HUDEP-2 (cell line): ENCODE results near the gene PQBP1.

Experiments
- DNase-seq, 76 experiments: peaks; one replicate each; lab custom pipeline; 2025; ENCODE audit not compliant: unreplicated experiment in 76 of 76; lab: John Stamatoyannopoulos, UW

Gene PQBP1

DNA sequence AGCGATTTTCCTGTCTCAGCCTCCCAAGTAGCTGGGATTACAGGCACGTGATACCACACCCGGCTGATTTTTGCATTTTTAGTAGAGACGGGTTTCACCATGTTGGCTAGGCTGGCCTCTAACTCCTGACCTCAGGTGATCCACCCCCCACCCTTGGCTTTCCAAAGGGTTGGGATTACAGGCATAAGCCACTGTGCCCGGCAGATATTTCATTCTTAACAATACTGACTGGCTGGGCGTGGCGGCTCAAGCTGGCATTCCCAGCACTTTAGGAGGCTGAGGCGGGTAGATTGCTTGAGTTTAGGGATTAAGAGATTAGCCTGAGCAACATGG is 1.3 kb downstream of the PQBP1 start:
- no peak for DNase-seq

GRCh38 chrX:48901069-48901468 is 3.3 kb downstream of the PQBP1 start:
- DNase-seq, result no peak

DNA sequence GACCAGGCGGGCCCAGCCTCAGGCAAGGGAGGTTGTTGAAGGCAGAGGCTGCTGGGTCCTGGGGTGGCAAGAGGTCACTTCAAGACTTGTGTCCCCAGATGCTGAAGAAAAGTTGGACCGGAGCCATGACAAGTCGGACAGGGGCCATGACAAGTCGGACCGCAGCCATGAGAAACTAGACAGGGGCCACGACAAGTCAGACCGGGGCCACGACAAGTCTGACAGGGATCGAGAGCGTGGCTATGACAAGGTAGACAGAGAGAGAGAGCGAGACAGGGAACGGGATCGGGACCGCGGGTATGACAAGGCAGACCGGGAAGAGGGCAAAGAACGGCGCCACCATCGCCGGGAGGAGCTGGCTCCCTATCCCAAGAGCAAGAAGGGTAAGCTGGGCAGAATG is 4.4 kb downstream of the PQBP1 start:
- DNase-seq, result no peak

DNA sequence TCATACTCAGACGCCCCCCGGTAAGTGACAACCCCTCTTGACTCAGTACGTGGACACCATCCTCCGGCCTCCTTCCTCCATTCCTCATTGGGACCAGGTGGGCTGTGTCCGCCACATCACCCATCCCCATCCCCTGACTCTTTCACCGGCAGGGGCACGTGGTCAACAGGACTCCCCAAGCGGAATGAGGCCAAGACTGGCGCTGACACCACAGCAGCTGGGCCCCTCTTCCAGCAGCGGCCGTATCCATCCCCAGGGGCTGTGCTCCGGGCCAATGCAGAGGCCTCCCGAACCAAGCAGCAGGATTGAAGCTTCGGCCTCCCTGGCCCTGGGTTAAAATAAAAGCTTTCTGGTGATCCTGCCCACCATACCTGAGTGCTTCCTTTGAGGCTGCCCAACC is 5.0 kb downstream of the PQBP1 start:
- no peak for DNase-seq

DNA sequence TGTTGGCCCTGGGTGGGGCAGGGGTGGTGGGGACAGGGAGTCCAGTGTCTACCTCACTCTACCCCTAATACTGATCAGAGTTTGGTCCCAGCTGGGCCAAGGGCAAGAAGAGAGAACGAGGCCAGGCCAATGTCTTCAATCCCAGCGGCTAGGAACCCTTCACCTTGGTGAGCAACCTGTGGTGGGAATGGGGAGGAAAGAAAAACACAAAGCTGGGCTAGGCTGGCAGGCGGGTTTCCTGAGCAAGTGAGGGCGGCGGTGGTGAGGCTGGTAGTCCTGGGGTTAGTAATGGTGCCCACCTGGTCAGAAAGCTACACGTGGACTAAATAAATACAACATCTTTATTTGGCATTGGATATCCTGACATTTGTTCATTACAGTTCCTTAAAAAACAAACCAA is 5.6 kb downstream of the PQBP1 start:
- DNase-seq, result no peak

- no peak for DNase-seq
These were observed 6.5 kb downstream of the PQBP1 start for GRCh38 chrX:48904180-48904579.

DNA sequence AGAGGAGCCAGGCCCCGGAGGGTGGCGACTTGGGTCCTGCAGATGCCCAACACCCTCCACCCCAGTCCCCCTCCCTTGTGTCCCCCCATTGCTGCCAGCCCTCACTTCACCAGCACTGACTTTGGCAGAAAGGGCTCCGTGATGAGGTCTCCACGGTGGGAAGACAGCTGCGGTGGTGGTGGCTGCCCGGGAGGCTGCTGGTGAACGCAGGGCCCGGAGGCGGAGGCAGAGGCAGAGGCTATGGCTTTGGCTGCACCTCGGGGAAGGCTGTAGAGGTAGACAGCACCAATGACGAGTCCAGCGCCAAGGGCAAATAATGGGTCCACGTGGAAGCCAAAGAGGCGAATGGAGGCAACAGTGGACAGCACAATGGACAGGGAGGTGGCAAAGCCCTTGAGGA is 6.9 kb downstream of the PQBP1 start:
- DNase-seq, result no peak

- DNase-seq, result no peak
These were observed 7.5 kb downstream of the PQBP1 start for GRCh38 chrX:48905090-48905790.

DNA sequence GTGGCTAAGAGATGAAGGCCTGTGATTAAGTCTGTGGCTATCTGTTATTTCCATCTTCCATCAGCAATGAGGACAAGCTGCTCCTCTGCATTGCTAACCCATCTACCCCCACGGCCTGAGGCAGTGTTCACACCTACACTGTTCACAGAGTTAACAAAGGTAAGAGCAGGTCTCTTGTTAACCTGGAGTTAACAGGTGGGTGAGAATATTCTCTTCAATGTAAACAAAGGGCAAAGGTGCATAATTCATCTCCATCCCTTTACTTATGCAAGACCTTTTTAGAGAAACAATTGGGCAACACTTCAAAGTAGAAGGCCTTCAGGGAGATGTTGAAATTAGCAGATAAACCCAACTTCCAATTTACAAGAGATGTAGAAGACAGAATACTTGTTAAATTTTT is 10.9 kb downstream of the PQBP1 start:
- no peak for DNase-seq

DNA sequence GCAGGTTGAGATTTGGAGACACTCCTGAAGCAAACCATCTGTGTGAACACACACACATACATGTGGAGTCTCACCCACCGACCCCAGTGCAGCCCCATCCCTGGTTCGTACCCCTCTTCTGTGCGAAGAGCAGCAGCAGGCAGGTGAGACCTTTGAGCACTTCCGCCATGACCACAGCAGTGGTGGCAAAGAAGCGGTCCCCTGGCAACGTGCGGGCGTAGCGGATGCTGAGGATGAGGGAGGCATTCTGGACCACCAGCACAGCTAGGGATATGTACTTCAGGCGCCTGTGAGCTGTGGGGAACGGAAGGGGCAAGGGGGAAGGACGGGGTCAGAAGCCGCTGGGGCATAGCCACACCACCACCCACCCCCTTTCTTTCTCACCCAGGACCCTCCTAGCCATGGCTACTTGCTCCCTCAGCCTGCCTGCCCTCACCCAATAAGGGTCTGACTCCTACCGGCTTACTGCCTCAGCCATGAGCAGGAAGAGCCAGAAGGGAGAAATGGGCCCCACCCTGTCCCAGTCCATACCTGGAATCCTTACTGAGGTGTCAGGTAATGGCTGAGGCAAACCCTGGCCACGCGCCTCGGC is 12.1 kb downstream of the PQBP1 start:
- DNase-seq, result no peak

GRCh38 chrX:48910926-48911411 is 13.2 kb downstream of the PQBP1 start:
- DNase-seq, result peak in 2 of 76 experiments; percentile 0 to 34

- peak in 73 of 76 experiments; percentile 7 to 81 (median 57) for DNase-seq
These were observed 13.9 kb downstream of the PQBP1 start, which contains the start of gene SLC35A2 for GRCh38 chrX:48911412-48912182. SLC35A2 (minus strand) TSS chrX:48911646; CDS start chrX:48911636, 10 bp downstream.

DNA sequence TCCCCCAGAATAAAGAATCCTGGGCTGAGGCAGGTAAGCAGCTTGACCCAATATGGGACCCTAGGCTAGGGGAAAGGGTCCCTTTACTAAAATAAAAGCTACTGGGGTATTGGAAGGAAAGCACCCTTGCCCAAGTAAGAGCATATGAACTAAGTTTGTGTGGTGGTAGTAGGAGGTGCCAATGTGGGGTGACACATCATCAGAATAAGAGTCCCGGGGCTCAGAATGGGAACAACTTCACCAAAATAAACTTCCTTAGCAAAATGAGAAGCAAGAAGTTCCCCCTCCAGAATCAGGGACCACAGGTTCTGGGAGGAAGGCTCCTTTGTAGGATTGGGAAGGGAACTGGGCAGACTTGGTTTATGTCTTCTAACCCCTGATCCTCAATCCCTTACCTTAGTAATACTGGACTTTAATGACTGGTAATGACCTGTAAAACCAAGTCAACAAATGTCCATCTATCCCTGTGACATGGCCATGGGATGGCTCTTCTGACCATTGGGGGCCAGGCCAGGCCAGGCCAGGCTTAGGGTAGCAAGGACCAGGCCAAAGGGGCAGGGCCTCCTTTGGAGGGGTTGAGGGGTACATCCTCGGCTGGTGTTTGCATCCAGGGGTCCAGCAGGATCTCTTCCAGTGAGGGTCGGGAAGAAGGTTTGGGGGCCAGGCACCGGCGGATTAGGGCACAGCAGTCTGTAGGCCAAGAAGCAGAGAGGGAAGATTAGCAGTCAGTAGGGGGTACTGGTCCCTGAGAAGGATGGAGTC is 16.1 kb downstream of the PQBP1 start:
- DNase-seq, result no peak

GRCh38 chrX:48914593-48915493 is 17.1 kb downstream of the PQBP1 start:
- DNase-seq, result no peak

DNA sequence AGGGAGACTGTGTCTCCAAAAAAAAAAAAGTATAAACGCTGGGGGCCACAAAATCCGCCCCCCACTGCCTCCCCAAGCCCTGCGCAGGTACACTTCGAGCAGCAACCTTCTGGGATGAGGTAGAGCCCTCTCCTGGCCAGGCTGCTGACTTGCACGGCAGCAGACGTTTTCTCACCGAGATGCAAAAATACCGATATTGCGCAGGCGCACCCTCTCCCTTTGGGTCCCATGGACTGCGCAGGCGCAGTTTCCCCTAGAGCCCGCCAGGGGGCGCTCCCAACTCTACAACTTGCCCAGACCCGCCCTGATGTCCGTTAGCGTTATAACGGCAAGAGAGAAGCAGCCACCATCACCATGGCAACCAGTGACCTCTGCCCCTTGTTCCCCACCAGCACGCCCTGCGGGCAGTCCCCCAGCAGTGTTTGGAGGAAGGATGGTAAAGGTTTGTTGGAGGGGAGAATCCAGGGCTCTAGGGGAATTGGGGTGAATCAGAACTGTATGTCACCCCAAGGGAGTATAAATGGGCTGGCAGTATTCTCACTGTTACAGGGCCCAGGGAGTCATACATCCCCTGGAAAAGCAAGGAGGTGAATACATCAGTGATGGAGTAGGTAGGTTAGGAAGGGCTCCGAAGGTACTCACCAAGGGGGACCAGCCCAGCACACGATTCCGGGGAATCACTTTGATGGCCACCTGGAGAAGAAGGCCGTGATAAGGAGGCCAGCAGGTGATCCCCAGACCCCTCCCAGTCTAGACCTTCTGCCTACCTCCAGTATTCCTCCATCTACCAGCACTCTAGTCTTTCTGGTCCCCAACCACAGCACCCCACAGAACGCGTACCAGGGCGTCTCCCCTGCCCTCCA is 19.6 kb downstream of the PQBP1 start:
- DNase-seq, result peak in 75 of 76 experiments; percentile 16 to 91 (median 77)

DNA sequence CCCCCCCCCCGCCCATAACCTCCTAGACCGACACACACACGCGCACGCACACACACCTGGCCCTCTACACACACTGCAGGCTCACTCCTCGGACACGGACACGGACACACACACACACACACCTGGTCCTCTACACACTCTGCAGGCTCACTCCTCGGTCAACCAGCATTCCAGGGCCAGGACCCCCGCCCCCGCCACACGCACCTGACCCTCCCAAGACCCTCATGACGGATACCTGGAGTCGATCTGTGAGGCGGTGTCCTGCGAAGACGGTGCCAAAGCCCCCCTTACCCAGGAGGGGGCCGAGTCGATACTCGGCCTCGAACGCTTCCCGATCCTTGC is 20.5 kb downstream of the PQBP1 start:
- no peak for DNase-seq

DNA sequence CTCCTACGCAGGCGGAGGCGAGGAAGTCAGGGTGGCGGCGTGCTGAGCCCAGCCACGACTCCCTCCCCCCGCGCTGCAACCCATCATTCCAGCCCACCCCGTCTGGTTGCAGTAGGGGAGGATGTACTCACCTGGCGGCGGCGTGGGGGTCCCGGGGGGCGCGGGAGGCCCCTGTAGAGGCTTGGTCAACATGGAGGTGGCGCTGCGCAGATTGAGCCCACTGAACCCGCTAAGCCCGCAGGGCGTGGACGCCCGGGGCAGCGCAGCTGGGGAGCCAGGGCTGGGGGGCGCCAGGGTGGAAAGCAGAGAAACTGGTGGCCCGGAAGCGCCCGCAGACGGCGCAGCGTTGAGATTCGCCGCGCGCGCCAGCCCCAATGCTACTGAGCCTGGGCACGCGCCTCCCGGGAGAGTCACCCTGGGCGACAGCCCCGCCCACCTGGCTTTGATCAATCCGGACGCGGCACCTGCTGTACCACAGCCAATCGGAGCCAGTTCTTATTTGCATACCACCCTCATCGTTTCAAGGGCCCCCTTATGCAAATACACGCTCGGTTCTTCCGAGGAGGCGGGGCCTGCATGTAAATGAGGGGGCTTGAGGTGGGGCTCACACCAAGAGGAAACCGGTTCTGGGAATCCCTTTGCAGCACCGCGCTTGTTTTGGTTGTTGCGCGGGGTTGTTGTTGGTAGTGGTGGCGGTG is 21.1 kb downstream of the PQBP1 start, which contains the start of gene PIM2:
Gene PIM2, minus strand, starts transcription at position 382 of the 698 bp plus-strand sequence. Its CDS starts 190 bp downstream, at position 192.
- peak in 75 of 76 experiments; percentile 13 to 93 (median 85) for DNase-seq

- DNase-seq, result peak in 4 of 76 experiments; percentile 12 to 47 (median 18)
These were observed 21.7 kb downstream of the PQBP1 start for GRCh38 chrX:48919360-48919841.
